HS-27A (cell line): ENCODE results near the gene CHRNA9.

Source experiments
- DNase-seq: peaks from one replicate; pipeline ENCODE4 v3.0.0-alpha.2; 2012; ENCODE audit warnings: low read depth, missing footprints

CHRNA9 gene

DNA sequence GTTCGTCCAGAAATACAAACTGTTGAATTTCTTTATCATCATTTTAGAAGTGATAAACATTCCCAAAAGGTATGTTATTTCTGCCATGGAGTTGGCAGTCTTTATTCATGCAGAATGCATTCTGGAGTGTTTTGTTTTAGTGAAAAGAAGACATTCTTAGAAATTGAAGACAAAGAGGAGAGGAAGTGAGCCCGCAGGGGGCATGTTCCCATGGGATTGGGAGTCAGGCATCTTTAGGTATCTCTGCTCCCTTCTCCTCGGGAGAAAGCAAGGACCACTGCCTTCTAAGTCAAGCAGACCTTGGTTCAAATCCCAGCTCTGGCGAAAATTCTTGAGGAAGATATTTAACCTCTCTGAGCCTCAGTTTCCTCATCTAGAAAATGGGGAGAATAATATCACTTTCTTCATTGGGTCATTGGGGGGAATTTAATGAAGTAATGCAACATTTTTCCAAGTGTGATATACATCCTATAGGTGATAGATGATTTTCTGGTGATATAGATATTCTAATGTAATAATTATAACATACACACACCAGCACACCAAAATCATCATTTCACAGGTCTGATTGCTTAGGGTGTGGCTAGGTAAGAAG, 26.5 kb upstream of the CHRNA9 start:
- no peak for DNase-seq

DNA sequence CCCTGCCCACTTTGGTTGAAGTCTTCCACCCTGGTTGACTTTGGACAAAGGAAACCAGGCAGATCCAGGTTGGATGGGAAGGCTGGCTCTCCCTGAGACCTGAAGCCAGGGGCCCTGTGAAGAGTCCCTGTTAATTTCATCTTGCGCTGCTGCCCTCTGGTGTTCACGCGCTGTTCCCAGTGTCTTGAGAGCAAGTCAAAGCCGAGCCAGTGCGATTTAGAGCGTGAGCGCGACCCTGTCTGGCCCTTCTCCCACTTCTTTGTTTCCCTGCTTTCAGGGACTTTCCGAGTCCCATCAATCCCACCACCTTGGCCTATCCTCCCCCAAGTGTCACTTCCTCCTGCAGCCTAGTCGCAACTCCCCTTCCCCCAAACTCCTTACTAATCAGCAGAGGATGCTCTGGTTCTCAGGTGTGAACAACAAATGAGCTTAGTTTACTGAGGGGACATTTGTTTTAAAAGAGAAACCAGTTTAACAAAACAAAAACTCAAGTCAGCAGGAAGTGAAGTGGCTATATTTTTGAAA, 25.8 kb upstream of the CHRNA9 start:
- peak; percentile 31 for DNase-seq

DNA sequence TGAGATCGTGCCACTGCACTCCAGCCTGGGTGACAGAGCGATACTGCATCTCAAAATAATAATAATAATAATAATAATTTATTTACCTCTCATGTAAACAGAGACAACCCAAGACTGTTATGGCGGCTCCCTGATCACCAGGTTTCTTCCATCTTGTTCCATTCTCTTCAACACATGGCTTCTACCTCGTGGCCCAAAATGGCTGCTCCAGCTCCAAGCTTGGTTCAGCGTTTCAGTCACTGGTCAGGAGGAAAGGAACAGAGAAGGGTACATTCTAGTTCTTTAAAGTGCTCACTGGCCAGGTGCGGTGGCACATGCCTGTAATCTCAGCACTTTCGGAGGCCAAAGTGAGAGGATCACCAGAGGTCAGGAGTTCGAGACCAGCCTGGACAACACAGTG, 24.9 kb upstream of the CHRNA9 start:
- no peak for DNase-seq

DNA sequence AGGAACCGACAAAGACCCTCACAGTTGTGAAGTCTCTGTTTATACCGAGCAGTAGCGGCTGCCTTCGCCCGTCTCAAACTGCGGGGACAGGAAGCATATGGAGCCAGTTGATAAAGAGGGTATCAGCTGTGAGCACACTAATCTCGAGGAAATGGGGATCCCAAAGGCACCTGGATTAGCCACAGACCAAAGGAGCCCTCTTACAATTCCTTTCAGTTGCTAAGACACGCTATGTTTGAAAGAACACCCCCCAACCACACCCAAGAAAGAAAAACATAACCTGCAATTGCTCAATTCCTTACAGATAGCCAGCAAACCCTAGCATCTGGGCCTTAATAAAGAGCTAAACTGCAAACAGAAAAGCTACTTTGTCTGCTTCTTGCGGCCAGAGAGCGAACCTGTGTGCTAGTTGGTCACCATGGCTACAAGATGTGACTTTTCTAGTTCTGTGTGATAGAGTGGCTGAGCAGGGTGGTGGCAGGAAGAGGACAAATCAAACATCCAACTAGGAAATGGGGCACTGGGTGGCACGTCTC, 23.3 kb upstream of the CHRNA9 start:
- no peak for DNase-seq

DNA sequence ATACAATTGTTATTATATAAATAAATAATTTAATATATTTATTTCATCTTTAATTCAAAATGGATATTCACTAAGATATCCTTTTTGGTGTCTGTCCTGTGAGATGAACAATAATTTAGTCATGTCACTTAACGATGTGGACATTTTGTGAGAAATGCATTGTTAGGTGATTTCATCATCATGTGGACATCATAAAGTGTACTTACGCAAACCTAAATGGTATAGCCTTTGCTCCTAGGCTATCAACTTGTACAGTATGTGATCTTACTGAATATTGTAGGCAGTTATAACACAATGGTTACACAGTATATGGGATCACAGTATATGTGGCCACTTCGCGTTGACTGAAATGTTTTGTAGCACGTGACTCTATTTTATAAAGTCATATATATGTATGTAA, 20.2 kb upstream of the CHRNA9 start:
- no peak for DNase-seq

DNA sequence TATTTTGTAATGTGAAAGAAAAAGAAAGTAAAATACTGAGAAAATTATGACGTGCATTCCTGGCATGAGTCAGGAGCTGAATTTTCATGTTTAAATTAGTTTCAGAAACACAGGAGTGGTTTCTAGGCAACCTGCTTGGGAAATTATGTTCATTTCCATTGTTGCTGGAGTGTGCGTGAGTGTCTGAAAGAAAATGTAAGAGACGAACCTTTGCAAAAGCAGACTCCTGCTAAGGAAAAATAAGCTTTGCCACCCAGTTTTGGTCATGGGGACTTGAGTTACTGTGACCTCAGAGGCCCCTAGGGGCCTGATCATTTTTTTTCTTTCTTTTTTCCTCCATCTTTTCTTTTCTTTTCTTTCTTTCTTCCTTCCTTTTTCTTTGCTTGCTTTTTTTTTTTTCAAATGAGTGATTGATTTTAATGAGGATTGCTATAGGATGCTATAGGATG, 18.8 kb upstream of the CHRNA9 start:
- DNase-seq: no peak

DNA sequence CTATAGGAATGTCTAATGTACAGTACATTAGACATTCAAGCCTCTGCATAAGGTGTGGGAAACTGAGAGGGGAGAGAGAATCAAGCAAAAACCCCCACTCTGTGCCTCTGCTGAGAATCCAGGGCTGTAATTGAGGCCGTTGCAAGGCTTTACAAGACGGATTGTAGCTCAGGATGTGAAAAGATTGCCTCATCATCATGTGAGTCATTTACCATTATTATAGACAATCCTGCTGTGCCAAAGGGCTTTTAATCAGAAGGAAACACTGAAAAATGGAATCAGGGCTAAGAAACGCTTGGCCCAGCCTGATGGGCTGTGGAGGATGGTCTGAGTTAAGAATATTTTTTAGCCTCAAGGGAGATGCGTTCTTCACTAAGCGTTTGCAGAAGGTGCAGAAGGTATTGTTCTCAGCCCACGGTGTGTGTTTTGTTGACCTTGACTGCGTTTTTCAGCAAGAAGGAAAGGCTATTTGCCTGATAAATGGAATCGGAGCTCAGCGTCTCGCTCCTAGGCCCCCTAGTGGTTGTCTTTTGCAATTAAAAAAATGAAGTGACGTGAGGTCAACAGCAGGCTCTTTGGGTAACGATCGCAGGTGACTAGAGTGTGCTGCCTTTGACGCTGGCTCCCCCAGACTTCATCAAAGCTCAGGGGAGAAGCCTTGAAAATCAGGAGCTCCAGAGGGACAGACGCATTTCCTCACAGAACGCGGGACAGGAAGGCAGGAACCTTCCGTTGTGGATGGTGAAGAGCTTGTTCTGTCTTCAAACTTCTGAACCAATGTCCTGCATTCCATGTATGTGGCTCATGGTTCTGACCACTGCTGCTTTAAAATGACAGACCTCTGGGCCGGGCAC, 18.1 kb upstream of the CHRNA9 start:
- peak; percentile 43 for DNase-seq

DNA sequence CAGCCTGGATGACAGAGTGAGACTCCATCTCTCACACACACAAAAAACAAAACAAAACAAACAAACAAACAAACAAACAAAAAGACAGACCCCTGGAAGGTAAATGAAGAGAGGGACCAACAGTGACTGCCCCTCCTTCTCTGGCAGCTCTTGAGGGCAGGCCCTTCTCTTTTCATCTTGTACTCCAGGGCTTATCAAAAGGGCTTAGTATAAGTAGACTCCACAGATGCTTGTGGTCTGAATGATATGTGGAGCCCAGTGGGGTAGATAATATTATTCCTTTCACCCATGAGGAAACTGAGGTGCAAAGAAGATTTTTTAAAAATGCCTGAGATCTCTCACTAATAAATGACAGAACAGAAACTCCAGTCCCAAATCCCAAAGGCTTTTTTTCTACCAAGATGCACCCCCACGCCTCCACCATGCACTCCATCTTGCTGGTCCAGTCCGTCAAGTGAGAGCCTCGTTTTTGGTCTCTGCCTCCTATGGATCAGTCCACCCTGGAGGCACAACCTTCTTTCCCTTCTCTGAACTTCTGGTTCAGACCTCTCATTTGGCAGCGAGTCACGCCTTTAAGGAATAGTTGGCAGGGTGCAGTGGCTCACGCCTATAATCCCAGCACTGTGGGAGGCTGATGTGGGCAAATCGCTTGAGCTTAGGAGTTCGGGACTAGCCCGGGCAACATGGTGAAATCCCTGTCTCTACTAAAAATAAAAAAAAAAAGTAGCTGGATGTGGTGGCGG, 17.0 kb upstream of the CHRNA9 start:
- DNase-seq: no peak

DNA sequence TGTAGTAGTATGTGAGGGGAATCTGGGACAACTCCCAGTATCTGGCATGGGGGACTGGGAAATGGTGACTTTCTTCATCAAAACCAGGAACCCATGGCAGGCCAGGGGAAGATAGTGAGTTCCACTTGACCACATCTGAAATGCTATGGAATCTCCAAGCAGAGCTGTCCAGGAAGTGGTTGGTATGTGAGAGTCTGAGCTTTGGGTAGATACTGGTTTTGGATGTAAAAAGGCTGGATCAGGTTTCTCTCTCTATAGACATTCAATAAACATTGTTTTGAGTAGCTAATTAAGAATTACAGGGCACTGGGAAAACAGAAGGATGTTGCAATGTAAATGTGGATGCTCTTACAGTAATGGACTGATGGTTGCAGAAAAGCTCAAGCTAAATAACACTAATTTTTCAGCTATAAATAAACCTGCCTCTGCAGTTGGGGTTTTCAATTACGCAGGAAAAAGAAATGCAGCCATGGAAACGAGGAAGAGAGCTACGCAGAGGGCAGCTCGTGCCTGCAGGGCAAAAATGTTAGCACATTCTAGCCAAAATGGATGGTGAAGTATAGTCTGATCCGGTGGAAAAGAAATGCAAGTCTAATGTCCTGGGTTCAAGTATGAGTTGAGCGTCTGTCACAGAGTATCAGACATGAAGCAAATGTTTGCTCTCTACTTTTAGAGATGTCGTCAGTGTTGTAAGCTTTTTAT, 13.4 kb upstream of the CHRNA9 start:
- DNase-seq: no peak

DNA sequence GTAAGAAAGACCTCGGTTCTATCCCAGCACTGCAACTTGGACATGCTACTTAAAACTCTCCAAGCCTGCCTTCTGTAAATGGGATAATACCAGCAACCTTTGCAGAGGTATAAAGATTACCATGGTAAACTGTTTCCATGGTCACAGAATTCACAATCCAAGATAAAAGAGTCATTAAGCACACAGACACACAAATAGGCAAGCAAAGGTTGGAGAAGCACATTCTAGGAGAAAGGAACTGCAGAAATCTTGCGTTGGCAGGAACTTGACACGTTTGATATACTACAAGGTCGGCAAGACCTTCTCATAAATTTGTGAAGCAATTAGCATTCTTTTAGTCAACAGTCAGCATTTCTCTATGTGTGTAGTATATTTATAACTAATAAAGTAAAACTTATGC, 12.3 kb upstream of the CHRNA9 start:
- DNase-seq: no peak

DNA sequence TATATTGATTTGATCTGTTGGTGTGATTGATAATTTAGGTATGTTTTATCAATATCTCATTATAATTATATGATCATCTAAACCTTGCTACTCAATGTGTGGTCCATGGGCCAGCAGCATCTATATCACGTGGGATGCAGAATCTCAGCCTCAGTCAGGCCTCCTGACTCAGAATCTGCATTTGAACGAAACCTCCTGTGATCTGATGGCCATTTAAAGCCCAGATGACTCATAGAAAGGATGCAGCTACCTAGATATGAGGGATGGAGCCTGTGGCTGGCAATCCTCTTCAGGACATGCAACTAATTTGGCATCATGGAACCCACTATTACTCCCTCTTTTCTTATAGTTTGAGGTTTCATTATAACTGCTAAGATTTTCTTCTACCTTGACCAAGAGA, 11.3 kb upstream of the CHRNA9 start:
- no peak for DNase-seq

DNA sequence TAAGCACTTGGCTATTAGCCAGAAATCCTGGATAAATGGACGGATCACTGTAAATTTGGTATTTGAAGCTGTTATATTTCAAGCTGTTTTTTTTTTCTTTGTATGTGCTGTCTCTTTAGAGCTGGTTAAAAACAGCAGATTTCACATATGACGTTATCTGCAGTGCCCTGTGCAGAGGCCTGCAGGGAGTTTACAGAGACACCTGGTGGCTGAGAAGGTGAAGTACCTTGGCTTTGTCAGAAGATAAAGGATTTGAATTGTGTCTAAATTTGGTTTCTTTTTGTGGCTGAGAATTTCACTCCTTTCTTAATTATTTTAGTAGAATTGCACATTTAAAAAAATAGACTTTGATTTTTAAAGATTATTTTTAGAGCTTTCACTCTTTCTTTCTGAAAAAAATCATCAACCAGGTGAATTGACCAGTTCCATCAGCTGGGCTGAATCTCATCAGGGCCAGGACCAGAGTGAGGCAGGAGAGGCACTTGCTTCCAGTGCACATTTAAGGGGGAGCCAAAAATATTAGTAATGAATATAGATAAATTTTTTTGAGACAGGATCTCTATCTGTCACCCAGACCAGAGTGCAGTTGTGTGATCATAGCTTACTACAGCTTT, 9.6 kb upstream of the CHRNA9 start:
- DNase-seq: no peak

DNA sequence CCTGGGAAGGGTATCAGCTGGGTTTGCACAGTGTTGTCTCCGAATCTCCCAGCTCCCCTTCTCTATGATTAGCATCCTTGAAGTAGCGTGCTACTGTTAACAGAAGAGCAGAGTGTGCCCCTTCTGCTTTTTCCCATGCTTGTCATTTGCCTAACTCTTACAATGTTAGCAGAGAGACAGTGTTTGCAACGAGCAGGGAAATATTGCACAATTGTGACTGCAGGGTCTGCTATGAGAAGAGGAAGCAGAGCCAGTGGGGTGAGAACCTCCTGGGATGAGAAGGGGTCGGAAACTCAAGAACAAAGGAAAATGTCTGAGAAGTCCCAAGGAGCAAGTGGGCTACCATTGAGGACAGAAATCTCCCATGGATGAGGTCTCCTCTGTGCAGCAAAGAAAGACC, 7.8 kb upstream of the CHRNA9 start:
- no peak for DNase-seq

DNA sequence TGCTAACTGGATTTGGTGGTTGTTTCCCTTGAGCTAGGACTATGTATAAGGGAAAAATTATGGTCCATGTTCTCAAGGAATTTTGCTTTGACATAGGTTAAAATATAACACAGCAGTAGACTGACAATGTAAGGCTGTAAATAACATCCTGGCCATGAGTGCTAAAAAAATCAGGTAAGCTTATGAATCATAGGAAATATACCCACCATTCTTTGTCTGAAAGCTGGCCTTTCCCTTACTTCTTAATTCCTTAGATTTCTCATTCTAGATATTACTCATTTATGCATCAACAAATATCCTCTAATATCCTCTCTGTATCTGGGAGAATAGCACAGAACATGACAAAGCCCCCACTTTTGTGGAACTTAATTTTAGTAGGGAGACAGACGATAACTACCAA, 6.8 kb upstream of the CHRNA9 start:
- DNase-seq: no peak

DNA sequence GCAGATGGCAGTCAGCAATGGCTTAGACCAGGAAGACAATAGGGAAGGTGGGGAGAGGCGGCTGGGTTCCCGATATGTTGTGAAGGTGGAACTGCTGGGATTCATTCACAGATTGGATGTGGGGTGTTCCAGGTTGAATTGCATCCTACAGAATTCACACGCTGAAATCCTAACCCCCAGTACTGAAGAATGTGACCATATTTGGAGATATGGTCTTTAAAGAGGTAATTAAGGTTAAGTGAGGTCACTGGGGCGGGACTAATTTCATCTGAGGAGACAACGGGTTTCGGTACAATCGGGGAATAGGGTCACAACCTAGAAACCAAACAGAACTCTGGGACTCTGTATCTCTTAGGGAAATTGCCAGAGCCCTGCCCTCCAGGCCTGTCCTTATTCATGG, 5.3 kb upstream of the CHRNA9 start:
- no peak for DNase-seq

DNA sequence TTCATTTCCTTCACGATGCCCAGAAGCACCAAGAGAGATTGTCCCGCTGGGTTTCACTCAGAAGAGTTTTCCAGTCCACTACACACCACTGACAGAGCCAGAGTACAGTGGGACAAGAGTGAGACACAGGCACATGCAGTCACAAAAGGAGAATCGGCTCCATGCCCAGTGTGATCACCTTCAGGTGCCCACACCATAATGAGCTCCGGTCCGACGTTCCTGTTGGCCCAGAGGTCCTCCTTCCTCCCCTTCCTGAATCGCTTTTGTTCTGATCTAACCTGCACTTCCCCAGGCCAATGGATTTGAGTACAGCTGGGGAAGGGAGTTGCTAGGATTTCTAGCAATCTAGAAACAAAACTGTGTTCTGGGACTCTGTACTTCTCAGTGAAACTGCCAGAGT, 4.6 kb upstream of the CHRNA9 start:
- DNase-seq: no peak

DNA sequence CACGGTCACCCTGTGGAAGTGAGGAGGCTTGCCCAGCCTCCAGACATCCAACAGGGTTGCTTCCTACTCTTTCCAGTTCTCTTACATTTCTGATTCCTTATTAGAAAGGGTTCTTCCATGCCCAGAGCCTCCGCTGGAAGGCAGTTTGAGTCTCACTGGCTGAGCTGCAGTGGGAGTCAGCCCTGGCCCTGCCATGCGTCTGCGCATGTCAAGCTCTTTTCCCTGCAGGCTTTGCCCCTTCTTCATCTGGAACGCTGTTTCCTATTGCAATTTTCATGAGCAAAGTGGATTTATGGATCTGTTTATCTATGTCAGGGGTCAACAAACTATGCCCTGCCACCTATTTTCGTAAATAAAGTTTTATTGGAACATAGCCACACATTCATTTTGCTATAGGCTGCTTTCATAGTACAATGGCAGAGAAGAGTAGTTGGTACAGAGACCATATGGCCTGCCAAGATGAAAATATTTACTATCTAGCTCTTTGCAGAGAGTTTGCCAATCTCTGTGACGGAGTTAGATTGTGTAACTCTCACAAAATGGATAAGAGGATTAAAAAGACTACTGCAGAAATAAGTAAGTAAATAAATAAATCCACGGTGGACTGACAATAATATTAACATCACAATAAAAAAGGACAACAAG, 3.9 kb upstream of the CHRNA9 start:
- DNase-seq: no peak

DNA sequence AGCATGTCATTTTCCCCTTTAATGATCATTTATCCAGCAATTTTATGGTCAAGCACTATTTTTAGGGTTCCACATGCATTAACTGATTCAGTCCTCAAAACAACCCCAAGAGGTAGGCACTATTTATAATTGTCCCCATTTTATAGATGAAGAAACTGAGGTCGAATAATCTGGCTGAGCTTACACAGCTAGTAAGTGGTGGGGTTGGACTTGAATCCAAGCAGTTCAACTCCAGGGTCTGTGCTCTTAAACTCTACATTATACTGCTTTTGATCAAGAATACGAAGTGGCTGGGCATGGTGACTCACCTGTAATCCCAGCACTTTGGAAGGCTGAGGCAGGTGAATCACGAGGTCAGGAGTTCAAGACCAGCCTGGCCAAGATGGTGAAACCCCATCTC, 3.2 kb upstream of the CHRNA9 start:
- DNase-seq: no peak

DNA sequence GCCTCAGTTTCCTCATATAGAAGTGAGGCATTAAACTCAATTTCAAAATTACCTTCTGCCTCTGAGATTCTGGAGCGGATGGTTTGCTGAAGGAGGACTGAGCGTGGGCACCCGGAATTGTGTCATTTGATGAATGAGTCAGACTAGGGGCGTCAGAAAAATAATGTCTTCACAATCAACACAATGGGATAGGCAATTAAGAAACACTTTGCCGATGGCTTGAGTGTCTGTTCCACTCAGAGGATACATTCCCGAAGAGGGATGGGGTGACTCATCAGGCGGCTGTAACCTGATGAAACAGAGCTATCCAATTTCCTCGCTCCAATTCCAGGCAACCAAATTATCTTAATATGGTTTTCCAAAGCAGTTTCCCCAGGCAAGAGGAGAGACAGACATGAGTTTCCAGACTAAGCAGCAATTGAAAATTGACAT, 1.2 kb upstream of the CHRNA9 start:
- DNase-seq: no peak

DNA sequence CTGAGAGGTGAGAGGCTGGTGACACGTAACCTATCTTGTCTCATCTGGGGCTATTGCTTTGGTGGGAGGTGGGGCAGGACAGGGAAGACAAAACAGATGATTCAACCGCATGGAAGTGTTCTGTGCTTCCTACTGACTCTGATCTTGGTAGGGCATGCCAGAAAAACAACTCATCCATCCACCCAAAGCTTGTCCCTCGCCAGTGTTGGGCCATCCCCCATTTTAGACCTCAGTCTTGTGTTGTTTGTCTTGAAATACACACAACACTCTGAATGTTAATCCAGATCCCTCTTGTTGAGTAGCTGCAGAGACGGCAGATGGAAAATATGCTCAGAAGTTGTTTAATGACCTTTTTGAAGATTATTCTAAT, 377 bp downstream of the CHRNA9 start:
- DNase-seq: no peak

DNA sequence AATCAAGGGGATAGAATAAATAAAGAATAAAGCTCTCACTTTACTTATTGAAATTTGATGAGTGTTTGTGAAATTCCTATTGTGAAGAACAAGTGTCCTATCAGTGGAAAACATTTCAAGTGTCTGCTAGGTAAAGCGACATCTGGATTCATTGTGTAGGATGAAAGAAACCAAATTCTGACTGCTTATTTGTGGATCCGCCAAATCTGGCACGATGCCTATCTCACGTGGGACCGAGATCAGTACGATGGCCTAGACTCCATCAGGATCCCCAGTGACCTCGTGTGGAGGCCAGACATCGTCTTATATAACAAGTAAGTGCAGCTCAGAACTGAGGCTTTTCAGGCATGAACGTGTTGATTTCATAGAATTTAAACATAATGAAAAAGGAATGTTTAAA, 1.9 kb downstream of the CHRNA9 start:
- DNase-seq: no peak
